IPS DF 6.9 (cell line): ENCODE data around the gene CCDC12.

Source experiments
- DNase-seq: peaks from one replicate; pipeline ENCODE4 v3.0.0-alpha.2; 2013; ENCODE audit warnings: low read depth, low spot score
- H3K27ac ChIP-seq: one replicate; pipeline ENCODE4 v1.5.1; 2013; ENCODE audit warnings: low read length, control low read depth
- H3K27me3 ChIP-seq: 2 replicates; pipeline ENCODE4 v1.6.1; 2013; ENCODE audit warnings: mild to moderate bottlenecking, low read length; ENCODE audit not compliant: control insufficient read depth, insufficient read depth
- H3K36me3 ChIP-seq: 2 replicates; pipeline ENCODE4 v1.6.1; 2013; ENCODE audit warnings: low read length; ENCODE audit not compliant: control insufficient read depth, insufficient read depth
- H3K4me1 ChIP-seq: 2 replicates; pipeline ENCODE4 v1.6.1; 2013; ENCODE audit warnings: low read length; ENCODE audit not compliant: control insufficient read depth, insufficient read depth
- H3K4me3 ChIP-seq: 2 replicates; pipeline ENCODE4 v1.5.1; 2013; ENCODE audit warnings: mild to moderate bottlenecking, low read length
- H3K9me3 ChIP-seq: 2 replicates; pipeline ENCODE4 v1.6.1; 2013; ENCODE audit warnings: low read length, inconsistent platforms; ENCODE audit not compliant: control insufficient read depth, insufficient read depth
- WGBS: extraction: QIAGEN DNeasy Blood & Tissue Kit; methylation state at CpG from one replicate; pipeline ENCODE4 v1.1.7; 2013; ENCODE audit warnings: mixed read lengths, missing lambda C conversion rate; ENCODE audit not compliant: insufficient read length, insufficient coverage; 5-methylcytosine and 5-hydroxymethylcytosine counted together

Gene CCDC12

DNA sequence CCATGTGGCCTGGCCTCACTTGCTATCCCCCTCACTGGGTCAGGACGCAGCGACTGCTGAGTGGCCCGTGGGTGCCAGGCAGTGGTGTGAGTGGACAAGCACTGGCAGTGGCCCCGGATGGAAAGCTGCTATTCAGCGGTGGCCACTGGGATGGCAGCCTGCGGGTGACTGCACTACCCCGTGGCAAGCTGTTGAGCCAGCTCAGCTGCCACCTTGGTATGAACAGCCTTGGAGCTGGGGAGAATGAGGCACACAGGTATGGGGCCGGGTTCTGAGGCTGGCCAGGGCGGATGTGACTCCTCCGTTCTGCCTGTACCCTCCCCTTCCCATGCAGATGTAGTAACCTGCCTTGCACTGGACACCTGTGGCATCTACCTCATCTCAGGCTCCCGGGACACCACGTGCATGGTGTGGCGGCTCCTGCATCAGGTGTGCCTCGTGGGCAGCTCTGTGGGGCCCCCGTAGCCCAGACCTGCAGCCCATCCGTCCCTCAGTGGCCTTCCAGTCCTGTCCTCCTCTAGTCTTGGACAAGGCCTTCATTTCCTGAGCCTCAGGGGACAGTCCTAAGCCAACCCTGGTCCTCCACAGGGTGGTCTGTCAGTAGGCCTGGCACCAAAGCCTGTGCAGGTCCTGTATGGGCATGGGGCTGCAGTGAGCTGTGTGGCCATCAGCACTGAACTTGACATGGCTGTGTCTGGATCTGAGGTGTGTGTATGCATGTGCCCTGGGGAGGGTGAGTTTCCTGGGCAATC is 31.1 kb upstream of the CCDC12 start:
- H3K4me3 ChIP-seq, result no peak overlapping the region
- H3K9me3 ChIP-seq, result no peaks in the 10 kb centered on the region
- WGBS, result no CpG with 5 or more reads among the region's 16 CpGs
- H3K27ac ChIP-seq, result no peak overlapping the region
- no peaks in the 10 kb centered on the region for H3K27me3 ChIP-seq
- peaks cover 26% of the 10 kb centered on the region for H3K36me3 ChIP-seq
- peaks cover 6% of the 10 kb centered on the region; the same call in 1 of the 2 replicates for H3K4me1 ChIP-seq
- DNase-seq, result no peak

DNA sequence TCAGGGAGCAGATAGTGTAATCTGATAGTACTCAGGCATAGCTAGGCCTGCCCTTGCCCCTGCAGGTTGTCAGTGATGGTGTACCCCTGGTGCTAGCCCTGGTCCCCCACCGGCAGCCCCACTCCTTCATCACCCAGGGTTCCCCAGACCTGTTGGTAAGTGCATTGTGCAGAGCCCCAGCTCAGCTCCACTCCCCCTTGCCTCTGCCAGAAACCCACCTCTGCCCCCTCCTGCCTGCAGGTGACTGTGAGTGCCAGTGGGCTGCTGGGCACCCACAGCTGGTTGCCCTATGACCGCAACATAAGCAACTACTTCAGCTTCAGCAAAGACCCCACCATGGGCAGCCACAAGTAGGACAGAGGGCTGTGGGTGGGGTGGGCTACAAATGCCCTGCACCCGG is 30.5 kb upstream of the CCDC12 start:
- Histone ChIP-seq H3K9me3 (no peaks in the 10 kb centered on the region), H3K27me3 (no peaks in the 10 kb centered on the region), H3K4me1 (peaks cover 6% of the 10 kb centered on the region; the same call in 1 of the 2 replicates), H3K27ac (no peak overlapping the region), H3K36me3 (peaks cover 32% of the 10 kb centered on the region), H3K4me3 (no peak overlapping the region)
- WGBS, result no CpG with 5 or more reads among the region's 3 CpGs
- no peak for DNase-seq

DNA sequence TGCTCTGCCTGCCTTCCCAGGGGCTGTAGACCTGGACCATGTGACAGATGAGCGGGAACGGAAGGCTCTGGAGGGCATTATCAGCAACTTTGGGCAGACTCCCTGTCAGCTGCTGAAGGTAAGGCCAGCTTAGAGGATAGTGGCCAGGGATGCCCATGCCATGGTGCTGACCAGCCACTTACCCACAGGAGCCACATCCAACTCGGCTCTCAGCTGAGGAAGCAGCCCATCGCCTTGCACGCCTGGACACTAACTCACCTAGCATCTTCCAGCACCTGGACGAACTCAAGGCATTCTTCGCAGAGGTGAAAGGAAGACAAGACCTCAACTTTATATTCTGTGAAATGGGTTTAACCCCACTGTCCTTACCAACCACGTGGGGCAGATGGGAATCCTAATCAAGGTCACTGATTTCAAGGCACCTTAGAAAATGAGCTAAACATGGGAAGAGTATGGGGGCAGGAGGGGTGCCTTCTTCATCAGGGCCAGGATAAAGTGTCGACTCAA is 29.7 kb upstream of the CCDC12 start:
- peaks cover 40% of the 10 kb centered on the region for H3K36me3 ChIP-seq
- H3K27me3 ChIP-seq, result no peaks in the 10 kb centered on the region
- no peak for DNase-seq
- no peak overlapping the region for H3K27ac ChIP-seq
- no peak overlapping the region for H3K4me3 ChIP-seq
- peaks cover 6% of the 10 kb centered on the region; the same call in 1 of the 2 replicates for H3K4me1 ChIP-seq
- no CpG with 5 or more reads among the region's 9 CpGs for WGBS
- no peaks in the 10 kb centered on the region for H3K9me3 ChIP-seq

DNA sequence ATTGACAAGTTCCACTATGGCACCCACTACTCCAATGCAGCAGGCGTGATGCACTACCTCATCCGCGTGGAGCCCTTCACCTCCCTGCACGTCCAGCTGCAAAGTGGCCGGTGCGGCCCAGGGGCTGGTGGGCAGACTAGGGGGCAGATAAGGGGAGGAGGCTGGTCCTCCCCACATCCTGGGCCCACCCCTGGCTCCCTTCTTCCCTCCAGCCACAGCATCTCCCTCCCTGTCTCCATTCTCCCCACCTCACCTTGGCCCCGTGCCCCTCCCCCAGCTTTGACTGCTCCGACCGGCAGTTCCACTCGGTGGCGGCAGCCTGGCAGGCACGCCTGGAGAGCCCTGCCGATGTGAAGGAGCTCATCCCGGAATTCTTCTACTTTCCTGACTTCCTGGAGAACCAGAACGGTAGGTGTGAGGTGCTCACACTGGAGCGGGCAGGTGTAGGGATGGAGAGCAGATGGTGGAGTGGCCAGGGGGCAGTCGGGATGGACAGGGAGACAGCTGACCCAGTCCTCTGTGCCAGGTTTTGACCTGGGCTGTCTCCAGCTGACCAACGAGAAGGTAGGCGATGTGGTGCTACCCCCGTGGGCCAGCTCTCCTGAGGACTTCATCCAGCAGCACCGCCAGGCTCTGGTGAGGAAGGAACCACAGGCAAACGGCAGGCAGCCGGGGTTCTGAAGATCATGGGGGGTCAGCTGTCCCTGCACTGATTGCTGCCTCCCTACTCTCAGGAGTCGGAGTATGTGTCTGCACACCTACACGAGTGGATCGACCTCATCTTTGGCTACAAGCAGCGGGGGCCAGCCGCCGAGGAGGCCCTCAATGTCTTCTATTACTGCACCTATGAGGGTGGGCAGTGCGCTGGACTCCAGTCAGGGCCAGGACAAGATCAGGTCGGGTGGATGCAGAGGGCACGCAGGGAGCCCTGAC is 28.9 kb upstream of the CCDC12 start:
- no CpG with 5 or more reads among the region's 32 CpGs for WGBS
- Histone ChIP-seq H3K9me3 (no peaks in the 10 kb centered on the region), H3K4me3 (no peak overlapping the region), H3K4me1 (peaks cover 6% of the 10 kb centered on the region; the same call in 1 of the 2 replicates), H3K36me3 (peaks cover 40% of the 10 kb centered on the region), H3K27ac (no peak overlapping the region), H3K27me3 (no peaks in the 10 kb centered on the region)
- DNase-seq, result no peak

DNA sequence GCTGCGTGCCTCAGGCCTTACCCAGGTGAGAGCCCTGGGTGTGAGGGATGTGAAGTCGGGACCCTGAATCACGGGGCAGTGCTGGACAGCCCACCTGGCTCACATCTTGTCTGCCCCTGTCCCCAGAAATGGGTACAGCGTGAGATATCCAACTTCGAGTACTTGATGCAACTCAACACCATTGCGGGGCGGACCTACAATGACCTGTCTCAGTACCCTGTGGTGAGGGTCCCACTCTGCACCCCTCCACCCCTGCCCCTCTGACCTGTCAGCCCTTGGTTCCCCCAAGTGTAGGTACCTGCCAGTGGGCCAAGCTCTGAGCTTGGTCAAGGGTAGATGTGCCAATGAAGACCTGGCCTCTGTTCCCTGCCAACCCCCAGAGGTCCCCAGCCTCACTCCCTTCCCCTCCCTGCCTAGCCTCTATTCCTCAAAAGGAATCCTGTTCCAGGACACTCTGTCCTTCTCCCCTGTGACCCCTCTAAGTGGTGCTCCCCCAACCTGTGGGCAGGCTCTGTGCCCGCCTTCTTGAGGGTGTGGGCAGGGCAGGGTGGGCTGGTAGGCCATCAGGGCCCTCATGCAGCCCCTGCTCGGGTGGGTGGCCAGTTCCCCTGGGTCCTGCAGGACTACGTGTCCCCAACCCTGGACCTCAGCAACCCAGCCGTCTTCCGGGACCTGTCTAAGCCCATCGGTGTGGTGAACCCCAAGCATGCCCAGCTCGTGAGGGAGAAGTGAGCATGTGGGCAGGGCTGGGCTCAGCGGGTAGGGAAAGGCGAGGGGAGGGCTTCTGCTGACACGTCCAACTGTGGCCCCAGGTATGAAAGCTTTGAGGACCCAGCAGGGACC is 28.0 kb upstream of the CCDC12 start:
- peaks cover 2% of the 10 kb centered on the region; the same call in 1 of the 2 replicates for H3K4me1 ChIP-seq
- no peaks in the 10 kb centered on the region for H3K27me3 ChIP-seq
- no peak for DNase-seq
- H3K36me3 ChIP-seq, result peaks cover 46% of the 10 kb centered on the region
- no CpG with 5 or more reads among the region's 17 CpGs for WGBS
- no peak overlapping the region for H3K27ac ChIP-seq
- H3K4me3 ChIP-seq, result no peak overlapping the region
- no peaks in the 10 kb centered on the region for H3K9me3 ChIP-seq

DNA sequence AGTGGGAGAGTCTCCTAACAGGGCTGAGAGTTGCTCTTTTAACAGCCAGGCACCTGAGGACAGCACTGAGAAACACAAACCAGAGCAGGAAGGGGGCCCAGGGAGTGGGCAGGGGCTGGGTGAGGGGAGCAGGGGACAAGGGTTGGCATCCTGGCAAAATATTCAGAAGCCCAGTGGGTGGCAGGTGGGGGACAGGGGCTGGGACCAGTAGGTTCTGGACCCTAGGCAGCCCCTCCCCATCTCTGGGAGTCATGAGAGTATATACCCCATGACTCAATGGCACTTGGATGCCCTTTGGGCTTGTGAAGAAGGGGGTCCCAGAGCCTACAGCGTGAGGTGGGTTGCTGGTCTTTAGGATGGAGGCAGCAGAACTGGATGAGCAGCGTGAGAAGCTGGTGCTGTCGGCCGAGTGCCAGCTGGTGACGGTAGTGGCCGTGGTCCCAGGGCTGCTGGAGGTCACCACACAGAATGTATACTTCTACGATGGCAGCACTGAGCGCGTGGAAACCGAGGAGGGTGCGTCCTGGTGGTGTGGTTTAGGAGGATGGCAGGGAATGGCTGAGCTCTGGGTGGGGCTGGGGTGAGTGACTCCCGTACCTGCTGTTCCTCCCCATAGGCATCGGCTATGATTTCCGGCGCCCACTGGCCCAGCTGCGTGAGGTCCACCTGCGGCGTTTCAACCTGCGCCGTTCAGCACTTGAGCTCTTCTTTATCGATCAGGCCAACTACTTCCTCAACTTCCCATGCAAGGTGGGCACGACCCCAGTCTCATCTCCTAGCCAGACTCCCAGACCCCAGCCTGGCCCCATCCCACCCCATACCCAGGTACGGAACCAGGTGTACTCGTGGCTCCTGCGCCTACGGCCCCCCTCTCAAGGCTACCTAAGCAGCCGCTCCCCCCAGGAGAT is 27.2 kb upstream of the CCDC12 start:
- Histone ChIP-seq H3K36me3 (peaks cover 51% of the 10 kb centered on the region), H3K4me3 (no peak overlapping the region), H3K4me1 (peaks cover 1% of the 10 kb centered on the region), H3K9me3 (no peaks in the 10 kb centered on the region), H3K27ac (no peak overlapping the region), H3K27me3 (no peaks in the 10 kb centered on the region)
- no peak for DNase-seq
- WGBS, result no CpG with 5 or more reads among the region's 27 CpGs

DNA sequence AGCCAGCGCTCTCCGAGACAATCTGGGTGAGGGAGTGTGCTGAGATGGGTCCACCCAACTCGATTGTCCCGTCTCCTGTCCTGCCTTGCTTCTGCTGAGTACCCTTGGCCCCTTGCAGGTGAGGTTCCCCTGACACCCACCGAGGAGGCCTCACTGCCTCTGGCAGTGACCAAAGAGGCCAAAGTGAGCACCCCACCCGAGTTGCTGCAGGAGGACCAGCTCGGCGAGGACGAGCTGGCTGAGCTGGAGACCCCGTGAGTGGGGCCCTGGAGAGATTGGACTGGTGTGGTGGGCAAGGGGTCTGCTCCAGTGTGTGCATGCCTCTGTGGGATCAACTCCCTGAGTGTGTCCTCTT is 26.5 kb upstream of the CCDC12 start:
- Histone ChIP-seq H3K4me3 (no peak overlapping the region), H3K36me3 (peaks cover 52% of the 10 kb centered on the region), H3K27me3 (no peaks in the 10 kb centered on the region), H3K4me1 (peaks cover 2% of the 10 kb centered on the region), H3K27ac (no peak overlapping the region), H3K9me3 (no peaks in the 10 kb centered on the region)
- WGBS, result no CpG with 5 or more reads among the region's 10 CpGs
- no peak for DNase-seq

DNA sequence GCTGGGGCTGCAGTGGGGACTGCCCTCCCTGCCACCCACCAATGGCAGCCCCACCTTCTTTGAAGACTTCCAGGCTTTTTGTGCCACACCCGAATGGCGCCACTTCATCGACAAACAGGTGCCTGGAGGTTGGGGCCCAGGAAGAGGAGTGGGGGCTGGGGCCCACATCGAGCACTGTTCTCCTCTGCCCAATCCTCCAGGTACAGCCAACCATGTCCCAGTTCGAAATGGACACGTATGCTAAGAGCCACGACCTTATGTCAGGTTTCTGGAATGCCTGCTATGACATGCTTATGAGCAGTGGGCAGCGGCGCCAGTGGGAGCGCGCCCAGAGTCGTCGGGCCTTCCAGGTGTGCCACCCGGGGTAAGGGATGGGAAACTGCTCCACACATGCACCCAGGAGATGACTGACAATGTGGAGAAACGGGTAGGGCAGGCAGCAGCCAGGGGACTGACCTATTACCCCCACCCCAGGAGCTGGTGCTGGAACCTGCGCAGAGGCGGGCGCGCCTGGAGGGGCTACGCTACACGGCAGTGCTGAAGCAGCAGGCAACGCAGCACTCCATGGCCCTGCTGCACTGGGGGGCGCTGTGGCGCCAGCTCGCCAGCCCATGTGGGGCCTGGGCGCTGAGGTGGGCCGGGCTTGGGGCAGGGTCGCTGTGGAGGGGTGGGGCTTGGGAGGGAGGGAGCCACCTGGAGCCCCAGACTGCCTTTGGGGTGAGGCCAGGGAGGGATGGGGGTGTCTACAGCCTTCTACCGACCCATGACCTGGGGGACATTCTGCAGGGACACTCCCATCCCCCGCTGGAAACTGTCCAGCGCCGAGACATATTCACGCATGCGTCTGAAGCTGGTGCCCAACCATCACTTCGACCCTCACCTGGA is 25.9 kb upstream of the CCDC12 start:
- Histone ChIP-seq H3K27me3 (no peaks in the 10 kb centered on the region), H3K9me3 (no peaks in the 10 kb centered on the region), H3K4me3 (no peak overlapping the region; the same call in 1 of the 2 replicates), H3K4me1 (peaks cover 2% of the 10 kb centered on the region), H3K36me3 (peaks cover 51% of the 10 kb centered on the region), H3K27ac (no peak overlapping the region)
- DNase-seq, result no peak
- no CpG with 5 or more reads among the region's 35 CpGs for WGBS

DNA sequence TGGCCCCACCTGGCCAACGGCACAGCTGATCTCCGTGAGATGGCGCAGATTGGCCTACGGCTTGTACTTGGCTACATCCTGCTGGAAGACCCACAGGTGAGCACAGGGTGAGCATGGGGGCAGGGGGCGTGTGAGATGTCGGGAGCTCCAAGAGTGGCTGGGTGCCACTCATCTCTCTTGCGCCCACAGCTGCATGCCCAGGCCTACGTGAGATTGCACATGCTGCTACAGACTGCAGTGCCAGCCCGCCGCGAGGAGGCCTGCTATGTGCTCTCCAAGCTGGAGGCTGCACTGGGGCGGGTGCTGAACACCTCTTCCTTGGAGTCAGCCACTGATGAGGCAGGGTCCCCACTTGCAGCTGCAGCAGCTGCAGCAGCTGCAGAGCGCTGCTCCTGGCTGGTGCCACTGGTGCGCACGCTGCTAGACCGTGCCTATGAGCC is 25.2 kb upstream of the CCDC12 start:
- no CpG with 5 or more reads among the region's 16 CpGs for WGBS
- no peaks in the 10 kb centered on the region for H3K27me3 ChIP-seq
- no peaks in the 10 kb centered on the region for H3K9me3 ChIP-seq
- peaks cover 49% of the 10 kb centered on the region for H3K36me3 ChIP-seq
- peaks cover 2% of the 10 kb centered on the region for H3K4me1 ChIP-seq
- no peak overlapping the region for H3K27ac ChIP-seq
- no peak for DNase-seq
- no peak overlapping the region; the same call in 1 of the 2 replicates for H3K4me3 ChIP-seq
